ENCODE measurements around the gene FYB1. TPM values are rescaled to one million over a fixed set of nuclear protein-coding genes. Genes with fewer than 3 reads are reported as not detected.

Gene FYB1
- total and polyA plus RNA-seq, 2 experiments from 2014 or later, result 1.1 to 2.4 TPM

GRCh38 chr5:39158786-39159185, 60.6 kb downstream of the FYB1 start:
- H4K20me1 ChIP-seq (ENCODE audit: insufficient read depth, poor library complexity, severe bottlenecking), result no peaks in the 10 kb centered on the region
- no peak overlapping the region for H3K4me2 ChIP-seq
- no peak for DNase-seq (ENCODE audit: low spot score)
- H3K79me2 ChIP-seq, result no peaks in the 10 kb centered on the region
- H3K36me3 ChIP-seq (replicated peaks; ENCODE audit: insufficient read depth, low read depth), result no peaks in the 10 kb centered on the region
- TF ChIP-seq EZH2phosphoT487 (IDR thresholded peaks at IDR 0.05; ENCODE audit: low read depth, severe bottlenecking, unreplicated experiment), result no peak
- H3K4me3 ChIP-seq, result no peak overlapping the region
- 72% methylated on average over 2 of the region's 2 CpGs for WGBS (ENCODE audit: low lambda C conversion rate, missing lambda C conversion rate)
- no peaks in the 10 kb centered on the region for H3K27me3 ChIP-seq
- no peaks in the 10 kb centered on the region for H3K9me3 ChIP-seq (ENCODE audit: low read depth)
- H3K27ac ChIP-seq, result no peak overlapping the region
- H3K9me2 ChIP-seq (replicated peaks; ENCODE audit: insufficient read depth), result no peaks in the 10 kb centered on the region
- H2AFZ ChIP-seq, result no peak overlapping the region
- H3K4me1 ChIP-seq (ENCODE audit: insufficient read depth), result no peaks in the 10 kb centered on the region

- H4K20me1 ChIP-seq (ENCODE audit: insufficient read depth, poor library complexity, severe bottlenecking), result no peaks in the 10 kb centered on the region
- H3K9me2 ChIP-seq (replicated peaks; ENCODE audit: insufficient read depth), result no peaks in the 10 kb centered on the region
- no peak overlapping the region for H3K4me3 ChIP-seq
- no peaks in the 10 kb centered on the region for H3K4me1 ChIP-seq (ENCODE audit: insufficient read depth)
- 73% methylated on average over 4 of the region's 4 CpGs for WGBS (ENCODE audit: low lambda C conversion rate, missing lambda C conversion rate)
- H3K9me3 ChIP-seq (ENCODE audit: low read depth), result no peaks in the 10 kb centered on the region
- H3K79me2 ChIP-seq, result no peaks in the 10 kb centered on the region
- no peak overlapping the region for H2AFZ ChIP-seq
- H3K36me3 ChIP-seq (replicated peaks; ENCODE audit: insufficient read depth, low read depth), result no peaks in the 10 kb centered on the region
- H3K27ac ChIP-seq, result no peak overlapping the region
- H3K27me3 ChIP-seq, result no peaks in the 10 kb centered on the region
- H3K4me2 ChIP-seq, result no peak overlapping the region
- TF ChIP-seq EZH2 (IDR thresholded peaks at IDR 0.05; ENCODE audit: borderline replicate concordance), result no peak
- TF ChIP-seq EZH2phosphoT487 (IDR thresholded peaks at IDR 0.05; ENCODE audit: low read depth, severe bottlenecking, unreplicated experiment), result no peak
- TF ChIP-seq, protein P1, sequence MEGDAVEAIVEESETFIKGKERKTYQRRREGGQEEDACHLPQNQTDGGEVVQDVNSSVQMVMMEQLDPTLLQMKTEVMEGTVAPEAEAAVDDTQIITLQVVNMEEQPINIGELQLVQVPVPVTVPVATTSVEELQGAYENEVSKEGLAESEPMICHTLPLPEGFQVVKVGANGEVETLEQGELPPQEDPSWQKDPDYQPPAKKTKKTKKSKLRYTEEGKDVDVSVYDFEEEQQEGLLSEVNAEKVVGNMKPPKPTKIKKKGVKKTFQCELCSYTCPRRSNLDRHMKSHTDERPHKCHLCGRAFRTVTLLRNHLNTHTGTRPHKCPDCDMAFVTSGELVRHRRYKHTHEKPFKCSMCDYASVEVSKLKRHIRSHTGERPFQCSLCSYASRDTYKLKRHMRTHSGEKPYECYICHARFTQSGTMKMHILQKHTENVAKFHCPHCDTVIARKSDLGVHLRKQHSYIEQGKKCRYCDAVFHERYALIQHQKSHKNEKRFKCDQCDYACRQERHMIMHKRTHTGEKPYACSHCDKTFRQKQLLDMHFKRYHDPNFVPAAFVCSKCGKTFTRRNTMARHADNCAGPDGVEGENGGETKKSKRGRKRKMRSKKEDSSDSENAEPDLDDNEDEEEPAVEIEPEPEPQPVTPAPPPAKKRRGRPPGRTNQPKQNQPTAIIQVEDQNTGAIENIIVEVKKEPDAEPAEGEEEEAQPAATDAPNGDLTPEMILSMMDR (IDR thresholded peaks at IDR 0.05; ENCODE audit: poor library complexity), result no peak
- no peak for DNase-seq (ENCODE audit: low spot score)
Measured at GRCh38 chr5:39158127-39158593, 61.2 kb downstream of the FYB1 start.

DNA sequence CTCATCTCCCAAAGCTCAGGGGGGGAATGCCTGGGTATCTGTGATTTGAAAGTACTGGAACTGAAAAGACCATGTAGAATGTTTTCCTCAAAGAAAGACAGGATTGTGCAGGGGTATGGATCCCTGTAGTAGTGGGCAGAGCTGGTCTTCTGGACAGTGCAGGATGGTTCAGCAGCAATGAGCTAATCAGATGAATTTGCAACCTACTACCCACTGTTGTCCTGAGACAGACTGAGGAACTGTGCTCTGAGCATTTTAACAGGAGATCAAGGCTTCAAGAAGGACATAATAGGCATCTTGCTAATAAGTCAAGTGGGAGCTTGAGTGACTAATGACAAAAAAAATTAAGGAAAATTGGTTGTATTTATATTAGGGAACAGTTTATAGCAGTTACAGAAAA, 61.7 kb downstream of the FYB1 start:
- no peaks in the 10 kb centered on the region for H4K20me1 ChIP-seq (ENCODE audit: insufficient read depth, poor library complexity, severe bottlenecking)
- TF ChIP-seq, protein P1 (IDR thresholded peaks at IDR 0.05; ENCODE audit: poor library complexity), result no peak
- TF ChIP-seq EZH2 (IDR thresholded peaks at IDR 0.05; ENCODE audit: borderline replicate concordance) (no peak), EZH2phosphoT487 (IDR thresholded peaks at IDR 0.05; ENCODE audit: low read depth, severe bottlenecking, unreplicated experiment) (no peak)

DNA sequence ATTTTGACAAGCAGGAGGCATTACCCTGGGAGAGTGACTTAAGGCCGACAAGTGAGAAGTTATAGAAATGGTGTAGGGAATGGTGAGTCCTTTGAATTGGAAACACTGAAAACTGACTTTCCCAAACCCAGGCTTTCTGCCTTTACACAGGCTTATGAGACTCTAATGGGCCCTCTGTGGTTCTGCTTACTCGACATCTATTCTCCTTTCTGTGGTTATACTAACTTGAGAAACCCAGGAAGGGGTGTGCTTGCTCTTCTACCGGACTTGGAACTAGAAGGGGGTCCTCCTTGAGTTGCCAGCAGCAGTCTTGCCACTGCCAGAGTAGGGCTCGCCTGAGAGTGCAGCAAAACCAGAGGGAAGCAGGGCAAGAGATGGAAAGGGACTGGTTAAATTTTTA, 63.3 kb downstream of the FYB1 start:
- Histone ChIP-seq H3K4me3 (no peak overlapping the region), H3K36me3 (replicated peaks; ENCODE audit: insufficient read depth, low read depth) (no peaks in the 10 kb centered on the region), H3K9me2 (replicated peaks; ENCODE audit: insufficient read depth) (no peaks in the 10 kb centered on the region), H3K9me3 (ENCODE audit: low read depth) (no peaks in the 10 kb centered on the region), H3K79me2 (no peaks in the 10 kb centered on the region), H3K27me3 (no peaks in the 10 kb centered on the region), H3K4me2 (no peak overlapping the region), H3K27ac (no peak overlapping the region), H3K4me1 (ENCODE audit: insufficient read depth) (no peaks in the 10 kb centered on the region), H4K20me1 (ENCODE audit: insufficient read depth, poor library complexity, severe bottlenecking) (no peaks in the 10 kb centered on the region), H2AFZ (no peak overlapping the region)
- 89% methylated on average over 4 of the region's 4 CpGs for WGBS (ENCODE audit: low lambda C conversion rate, missing lambda C conversion rate)
- TF ChIP-seq EZH2 (IDR thresholded peaks at IDR 0.05; ENCODE audit: borderline replicate concordance) (no peak), EZH2phosphoT487 (IDR thresholded peaks at IDR 0.05; ENCODE audit: low read depth, severe bottlenecking, unreplicated experiment) (no peak)
- TF ChIP-seq, protein P1 (IDR thresholded peaks at IDR 0.05; ENCODE audit: poor library complexity), result no peak
- DNase-seq (ENCODE audit: low spot score), result no peak

More for the DNA sequence above, 61.7 kb downstream of the FYB1 start:
- no peak overlapping the region for H3K4me3 ChIP-seq
- H3K27ac ChIP-seq, result no peak overlapping the region
- H3K4me2 ChIP-seq, result no peak overlapping the region
- no peak overlapping the region for H2AFZ ChIP-seq
- no peaks in the 10 kb centered on the region for H3K4me1 ChIP-seq (ENCODE audit: insufficient read depth)
- H3K9me2 ChIP-seq (replicated peaks; ENCODE audit: insufficient read depth), result no peaks in the 10 kb centered on the region
- no peaks in the 10 kb centered on the region for H3K79me2 ChIP-seq
- no peaks in the 10 kb centered on the region for H3K27me3 ChIP-seq
- H3K36me3 ChIP-seq (replicated peaks; ENCODE audit: insufficient read depth, low read depth), result no peaks in the 10 kb centered on the region
- no peak for DNase-seq (ENCODE audit: low spot score)
- H3K9me3 ChIP-seq (ENCODE audit: low read depth), result no peaks in the 10 kb centered on the region
